ENCODE measurements around the gene KY.

Gene KY

DNA sequence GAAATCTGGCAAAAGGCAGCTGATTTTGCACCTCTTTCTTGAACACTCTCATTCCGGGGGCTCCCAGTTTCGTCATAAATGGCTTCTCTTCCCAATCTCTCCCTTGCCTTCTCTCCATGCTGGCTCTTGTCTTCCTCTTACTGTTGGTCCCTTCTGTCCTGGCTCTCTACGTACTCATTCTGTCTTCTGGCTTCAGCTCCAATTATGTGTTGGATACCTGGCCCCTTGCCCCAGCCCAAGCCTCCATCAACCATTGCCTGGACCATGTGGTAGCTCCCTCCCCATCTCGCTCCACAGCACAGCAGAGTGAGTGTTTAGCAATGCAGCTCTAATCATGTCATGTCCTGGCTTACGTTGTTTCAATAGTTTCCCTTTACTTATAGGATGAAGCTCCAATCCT lies 21.7 kb upstream of the KY start:
- DNase-seq (ENCODE audit: low spot score): no peak

DNA sequence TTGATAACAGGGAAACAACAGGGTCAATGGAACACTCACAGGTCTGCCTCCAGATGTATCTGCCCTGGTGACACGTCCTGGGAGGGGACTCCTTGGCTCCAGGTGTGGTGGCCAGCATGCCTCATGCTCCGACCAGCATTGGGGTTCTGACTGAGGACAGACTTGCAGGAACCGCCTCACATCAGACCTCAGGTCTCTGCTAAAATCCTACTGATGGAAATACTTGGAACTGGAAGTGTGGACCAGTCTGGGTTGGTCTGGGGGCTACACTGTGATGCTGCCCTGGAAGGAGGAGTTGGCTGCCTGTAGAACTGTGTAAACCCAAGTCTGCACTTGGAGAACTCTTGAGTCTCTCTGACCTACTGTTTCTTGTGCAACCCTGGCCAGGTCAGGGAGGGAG lies 17.1 kb upstream of the KY start:
- no peak for DNase-seq (ENCODE audit: low spot score)

DNA sequence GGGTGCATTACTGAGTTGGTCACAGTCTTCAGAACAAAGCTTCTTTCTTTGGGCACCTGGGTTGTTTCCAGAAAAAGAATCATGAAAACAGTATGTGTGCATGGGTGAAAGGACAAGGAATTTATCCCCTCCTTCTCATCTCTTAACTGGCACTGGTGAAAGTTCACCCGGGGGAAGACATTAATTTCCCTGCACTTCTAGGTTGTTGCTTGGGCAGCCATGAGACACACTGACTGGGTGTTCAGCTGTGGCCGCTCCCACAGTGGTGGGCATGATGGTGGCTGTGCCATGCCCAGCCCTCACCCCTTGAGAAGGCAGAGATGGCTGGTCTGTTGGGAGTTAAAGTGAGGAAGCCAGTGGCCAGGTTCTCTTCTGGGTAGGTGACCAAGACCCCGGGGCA lies 16.6 kb upstream of the KY start:
- no peak for DNase-seq (ENCODE audit: low spot score)

DNA sequence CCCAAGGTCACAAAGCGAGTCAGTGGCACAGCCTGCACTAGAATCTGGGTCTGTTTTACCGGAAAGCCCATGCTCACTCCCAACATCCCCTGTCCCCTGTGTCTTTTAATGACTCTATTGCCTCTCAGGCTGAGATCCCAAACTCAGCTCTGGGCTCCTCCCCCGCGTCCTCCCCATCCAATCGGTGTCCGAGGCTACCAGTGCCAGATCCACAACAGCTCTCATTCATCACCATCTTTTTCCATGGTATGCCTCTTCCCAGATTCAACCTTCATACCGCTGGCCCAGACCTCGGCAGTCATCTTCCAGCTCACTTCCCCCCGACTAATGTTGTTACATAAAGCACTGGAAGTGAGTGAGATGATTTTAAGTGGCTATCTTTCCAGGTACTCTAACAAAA lies 16.1 kb upstream of the KY start:
- DNase-seq (ENCODE audit: low spot score): no peak

DNA sequence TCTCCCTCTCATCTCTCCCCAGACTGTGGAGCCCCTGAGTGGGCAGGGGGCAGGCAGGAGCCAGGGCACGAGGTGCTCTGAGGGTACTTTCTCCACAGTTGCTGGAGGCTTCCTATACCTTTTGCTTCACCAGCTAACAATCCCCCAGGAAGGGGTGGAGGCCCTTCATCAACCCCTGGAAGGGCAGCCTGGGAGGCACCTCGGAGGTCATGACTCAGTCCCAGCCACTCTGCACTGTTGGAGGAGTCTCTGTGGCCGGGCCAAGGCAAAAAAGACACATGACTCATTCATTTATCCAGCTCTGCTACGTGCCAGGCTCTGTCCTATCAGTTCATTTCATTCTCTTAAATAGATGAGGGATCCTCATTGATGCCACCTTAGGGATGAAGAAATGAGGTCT lies 15.6 kb upstream of the KY start:
- DNase-seq (ENCODE audit: low spot score): no peak

DNA sequence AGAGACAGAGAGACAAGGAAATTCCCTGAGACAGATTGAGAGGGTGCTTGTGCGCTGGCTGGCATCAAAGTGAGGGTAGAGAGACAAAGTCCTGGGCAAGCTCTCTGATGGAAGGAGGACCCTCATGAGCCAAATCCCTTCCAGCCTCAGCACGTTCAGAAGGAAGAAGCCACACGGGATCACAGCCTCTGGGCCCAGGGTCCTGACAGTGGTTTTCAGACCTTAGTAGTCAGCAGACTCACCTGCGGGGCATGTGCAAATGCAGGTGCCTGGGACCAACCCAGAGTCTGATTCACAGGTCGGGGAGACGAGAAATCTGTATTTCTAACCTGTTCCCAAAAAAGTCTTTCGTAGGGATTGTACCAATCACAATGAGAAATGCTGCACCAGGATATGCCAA lies 15.2 kb upstream of the KY start:
- no peak for DNase-seq (ENCODE audit: low spot score)

DNA sequence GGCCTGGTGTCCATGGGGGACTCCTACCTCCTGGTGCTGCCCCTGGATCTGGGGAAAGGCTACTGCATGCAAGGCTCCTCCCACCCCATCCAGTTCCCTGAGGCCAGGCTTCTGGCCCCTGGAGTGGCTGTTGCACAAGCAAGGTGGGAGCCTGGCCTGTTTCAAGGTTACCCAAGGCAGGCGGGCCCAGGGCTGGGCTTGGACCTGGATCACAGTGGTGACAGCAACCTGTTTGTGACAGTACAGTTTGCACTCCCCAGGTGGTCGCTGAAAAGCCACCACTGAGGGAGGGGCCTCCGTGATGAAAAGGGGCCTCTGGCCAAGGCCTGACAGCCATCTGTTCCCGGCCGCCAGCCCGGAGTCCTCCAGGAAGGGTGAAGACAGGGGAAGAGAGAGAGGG lies 14.4 kb upstream of the KY start:
- DNase-seq (ENCODE audit: low spot score): no peak

DNA sequence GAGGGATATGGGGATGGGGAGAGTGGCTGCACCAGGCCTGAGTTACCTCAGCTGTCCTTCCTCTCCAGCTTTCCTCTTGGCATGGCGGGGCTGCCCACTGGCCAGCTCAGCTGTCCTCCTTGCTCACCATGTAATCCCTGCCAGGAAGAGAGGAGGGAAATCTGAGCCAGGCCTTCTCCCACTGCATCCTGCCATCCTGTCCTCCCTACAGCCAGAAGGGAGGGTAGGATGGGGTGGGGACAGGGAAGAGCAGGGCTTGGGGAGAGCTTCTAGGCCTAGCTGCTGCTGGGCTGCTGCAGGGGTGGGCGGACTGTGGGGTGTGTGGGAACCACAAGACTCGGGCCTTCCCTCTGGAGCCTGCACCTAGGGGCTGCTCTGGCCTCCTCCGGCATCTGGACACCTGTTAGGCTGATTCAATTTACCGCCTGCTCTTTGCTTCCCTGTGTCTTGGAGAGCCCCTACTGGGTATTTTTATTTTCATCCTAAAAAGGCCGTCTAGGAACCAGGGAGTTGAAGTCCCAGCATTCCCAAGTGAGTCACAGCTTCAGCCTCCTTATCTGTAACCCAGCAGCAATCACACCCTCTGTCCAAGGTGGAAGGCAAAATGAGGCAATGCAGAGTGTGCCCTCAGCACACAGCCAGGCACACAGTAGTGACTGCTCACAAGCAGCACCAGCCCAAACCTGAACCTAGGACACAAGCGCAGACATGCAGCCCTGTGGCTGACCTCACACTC lies 13.1 kb upstream of the KY start:
- no peak for DNase-seq (ENCODE audit: low spot score)

DNA sequence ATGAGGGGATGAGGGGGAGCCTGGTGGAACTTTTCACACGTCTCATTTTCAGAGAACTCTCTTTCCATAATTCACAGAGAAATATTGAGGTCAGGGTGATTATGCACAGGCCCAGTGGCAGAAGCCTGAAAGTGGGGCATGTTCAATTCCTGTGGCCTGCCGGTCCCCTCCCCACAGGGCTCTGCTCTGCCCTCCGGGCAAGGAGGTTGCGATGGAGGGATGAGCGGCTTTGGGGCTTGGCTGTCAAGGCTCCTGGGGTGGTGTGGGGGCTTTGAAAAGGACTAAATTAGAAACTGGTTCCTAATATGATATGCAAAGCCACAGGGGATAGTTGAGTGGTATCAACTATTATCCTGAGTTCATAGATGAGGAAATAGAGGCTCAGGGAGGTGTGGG lies 9.2 kb upstream of the KY start:
- no peak for DNase-seq (ENCODE audit: low spot score)

DNA sequence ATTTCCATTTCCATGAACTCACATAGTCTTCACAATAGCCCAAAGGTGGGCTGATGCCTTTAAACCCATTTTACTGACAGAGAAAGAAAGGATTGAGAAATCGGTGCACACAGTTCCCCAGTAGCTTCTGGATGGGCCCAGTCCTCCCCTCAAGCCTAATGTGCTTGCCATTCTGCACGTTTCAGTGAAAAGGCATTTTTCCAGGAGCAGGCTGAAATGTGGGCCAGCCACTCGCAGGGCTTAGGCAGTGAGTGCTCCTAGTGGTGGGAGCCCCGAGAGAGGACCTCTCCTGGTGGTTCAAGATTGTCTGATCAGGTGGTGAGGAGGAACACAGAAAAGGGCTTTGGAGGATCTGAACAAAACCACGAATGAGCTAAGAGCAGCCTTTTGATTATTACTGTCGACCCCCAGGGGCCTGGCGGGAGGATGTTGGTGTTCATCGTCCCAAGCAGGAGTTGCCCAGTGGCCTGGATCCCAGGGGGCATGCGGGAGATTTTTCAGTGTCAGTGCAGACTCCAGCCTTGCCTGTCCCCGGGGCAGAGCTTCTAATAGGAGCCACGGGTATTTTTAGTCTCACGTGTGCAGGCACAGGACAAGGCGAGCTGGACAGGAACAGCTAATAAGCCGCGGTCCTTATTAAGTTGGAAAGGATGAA lies 8.7 kb upstream of the KY start:
- DNase-seq (ENCODE audit: low spot score): no peak

DNA sequence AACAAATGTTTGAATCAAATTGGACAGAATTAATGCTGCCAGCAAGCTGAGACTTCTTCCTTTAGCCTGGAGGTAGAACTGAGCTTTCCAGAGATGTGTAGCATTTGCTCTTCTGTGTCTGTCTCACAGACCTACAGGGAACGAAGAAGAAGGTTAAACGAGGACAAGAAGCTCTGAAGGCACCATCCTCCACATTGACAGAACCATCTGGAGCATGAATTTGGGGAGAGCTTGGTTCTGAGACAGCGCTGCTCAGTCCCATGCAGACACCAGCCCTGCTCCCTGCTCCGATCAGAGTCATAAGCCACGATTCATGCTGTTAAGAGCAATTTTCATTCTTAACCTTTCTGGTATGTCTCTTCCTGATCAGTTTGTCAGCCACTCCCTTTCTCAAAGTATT lies 7.7 kb upstream of the KY start:
- DNase-seq (ENCODE audit: low spot score): no peak

DNA sequence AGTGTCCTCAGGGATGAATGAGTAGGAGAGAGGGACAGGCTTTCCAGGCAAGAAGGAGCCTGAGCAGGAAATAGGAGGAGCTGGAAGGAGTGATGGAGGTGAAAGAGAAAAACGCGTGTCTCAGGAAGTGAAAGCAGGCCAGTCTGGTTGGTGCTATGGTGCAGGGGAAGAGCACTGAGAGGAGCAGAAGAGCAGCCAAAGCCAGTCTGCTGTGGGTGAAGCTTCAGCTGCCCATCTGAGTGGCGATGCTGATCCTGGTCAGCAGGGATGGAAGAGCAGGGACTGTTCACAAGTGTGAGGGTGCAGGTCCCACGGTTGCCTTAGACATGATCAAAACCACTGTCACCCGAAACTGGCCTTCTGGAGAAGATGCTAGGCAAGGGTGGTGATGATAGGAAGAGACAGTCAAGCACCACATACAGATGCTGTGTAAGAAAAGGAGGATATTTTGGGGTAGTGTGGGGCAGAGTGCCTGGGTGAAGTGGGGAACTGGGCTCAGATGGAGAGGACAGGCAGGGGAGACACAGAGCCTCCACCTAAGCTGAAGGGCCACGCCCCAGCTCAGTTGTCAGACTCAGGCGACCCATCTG lies 5.5 kb upstream of the KY start:
- DNase-seq (ENCODE audit: low spot score): no peak

DNA sequence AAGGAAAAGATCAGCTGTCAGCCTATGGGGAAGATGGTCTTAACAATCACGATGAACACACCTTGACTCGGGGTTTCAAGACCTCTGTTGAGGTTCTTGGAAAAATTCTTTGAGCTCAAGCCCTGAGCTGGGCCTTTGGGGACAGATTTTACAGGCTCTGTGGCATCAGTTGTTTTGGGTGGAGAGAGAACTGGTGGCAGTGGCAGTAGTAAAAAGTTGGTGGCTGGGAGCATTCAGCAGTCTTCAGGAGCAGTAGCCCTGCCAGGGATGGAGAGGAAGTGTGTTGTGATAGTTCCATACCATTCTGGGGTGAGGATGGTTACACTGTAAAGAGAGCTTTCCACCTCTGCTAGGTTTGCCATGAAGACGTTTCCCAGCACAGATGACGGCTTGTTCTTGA lies 4.9 kb upstream of the KY start:
- no peak for DNase-seq (ENCODE audit: low spot score)

DNA sequence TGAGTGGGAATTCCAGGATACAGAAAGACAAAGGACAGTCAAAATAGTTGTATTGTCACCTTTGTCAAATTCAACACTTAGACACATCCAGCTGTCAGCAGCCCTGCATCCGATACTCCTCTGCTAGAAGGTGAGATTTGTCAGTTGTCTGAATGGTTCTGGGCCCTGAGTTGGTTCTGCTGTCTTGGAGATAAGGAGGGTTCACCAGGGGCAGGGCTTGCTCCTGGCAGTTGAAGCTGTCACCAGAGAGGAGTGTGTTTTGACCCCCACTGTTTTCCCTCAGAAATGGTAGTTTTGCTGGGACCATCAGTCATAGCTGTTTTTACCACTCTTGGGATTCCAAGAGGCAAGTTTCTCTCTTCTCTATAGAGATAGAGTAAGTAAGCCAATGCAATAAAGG lies 3.2 kb upstream of the KY start:
- DNase-seq (ENCODE audit: low spot score): no peak

DNA sequence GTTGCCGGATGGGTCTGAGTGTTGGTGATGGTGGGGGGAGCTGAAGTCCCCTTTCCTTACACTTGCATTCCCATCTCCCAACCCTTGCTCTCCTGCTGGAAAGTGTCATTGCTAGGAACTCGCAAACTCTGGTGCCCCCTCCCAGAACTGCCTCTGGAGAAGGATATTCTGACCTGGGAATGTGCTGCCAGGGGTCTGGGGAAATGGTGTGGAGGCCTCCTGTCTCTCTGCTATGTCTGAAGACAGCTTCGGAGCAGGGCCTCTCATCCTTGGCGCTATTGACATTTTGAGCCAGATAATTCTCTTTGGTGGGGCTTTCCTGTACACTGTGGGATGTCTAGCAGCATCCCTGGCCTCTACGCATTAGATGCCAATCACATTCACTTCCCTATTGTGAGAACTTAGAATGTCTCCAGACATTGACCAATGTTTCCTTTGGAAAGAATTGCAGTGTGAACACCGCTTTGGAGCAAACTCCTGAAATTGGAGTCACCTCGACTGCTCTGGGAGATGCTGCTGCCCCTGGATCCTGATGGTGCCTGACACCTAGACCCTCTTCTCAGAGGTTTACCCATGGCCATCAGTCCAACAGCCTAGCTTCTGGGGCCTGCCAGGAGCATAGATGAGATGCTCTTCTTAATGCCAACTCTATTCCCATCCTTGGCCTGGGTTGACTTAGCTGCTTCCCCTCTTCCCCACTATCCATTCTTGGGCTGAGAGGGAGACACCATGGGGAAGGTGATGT lies 2.2 kb upstream of the KY start:
- no peak for DNase-seq (ENCODE audit: low spot score)

DNA sequence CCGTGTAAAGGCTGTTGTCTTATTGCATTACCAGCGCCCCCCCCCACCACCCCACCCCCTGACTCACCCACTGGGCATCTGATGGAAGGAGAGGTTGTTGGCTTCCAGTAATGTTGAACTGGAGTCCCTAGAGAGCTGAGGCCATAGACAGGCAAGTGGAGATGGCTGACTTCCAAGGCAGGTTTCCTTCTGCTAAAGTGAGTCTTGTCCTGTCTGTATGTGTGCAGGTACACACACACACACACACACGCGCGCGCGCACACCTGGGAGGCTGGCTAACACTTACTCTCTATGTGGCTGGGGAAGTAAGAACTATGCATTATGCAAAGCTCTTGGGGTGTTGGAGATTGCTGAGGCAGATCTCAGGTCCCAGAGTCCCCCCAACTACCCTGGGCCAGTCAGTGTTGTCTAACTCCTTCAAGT lies 1.6 kb upstream of the KY start:
- no peak for DNase-seq (ENCODE audit: low spot score)

DNA sequence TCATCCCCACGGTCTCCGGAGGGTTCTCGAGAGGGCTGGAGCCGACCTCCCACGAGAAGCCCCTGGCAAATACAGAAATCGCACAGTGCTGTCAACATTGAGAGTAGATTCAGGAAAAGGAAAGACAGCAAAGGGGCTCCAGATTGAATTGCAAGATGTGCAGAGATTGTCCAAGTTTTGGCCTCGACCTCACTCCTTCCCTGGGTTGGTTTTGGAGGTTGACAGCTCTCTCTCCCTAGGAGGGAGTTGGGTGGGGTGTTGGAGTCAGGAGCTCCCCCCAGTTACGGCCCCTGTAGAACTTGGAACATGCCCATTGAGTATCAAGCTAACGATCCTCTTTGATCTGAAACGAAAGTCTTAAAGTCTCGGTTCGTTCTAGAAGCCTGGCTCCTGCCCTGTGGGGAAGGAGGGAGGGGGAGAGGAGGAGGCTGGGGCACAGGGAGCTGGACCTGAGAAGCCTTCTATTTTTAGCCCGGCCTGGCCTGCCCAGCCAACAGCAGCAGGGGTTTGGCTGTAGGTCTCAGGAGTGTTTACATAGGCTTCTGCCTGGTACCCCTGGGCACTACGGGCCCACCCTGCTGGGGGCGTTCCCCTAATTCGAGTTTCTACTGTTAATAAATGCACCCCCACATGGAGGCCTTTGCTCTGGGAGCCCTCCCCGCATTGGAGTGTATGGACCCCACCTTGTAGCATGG lies 672 bp upstream of the KY start:
- no peak for DNase-seq (ENCODE audit: low spot score)

DNA sequence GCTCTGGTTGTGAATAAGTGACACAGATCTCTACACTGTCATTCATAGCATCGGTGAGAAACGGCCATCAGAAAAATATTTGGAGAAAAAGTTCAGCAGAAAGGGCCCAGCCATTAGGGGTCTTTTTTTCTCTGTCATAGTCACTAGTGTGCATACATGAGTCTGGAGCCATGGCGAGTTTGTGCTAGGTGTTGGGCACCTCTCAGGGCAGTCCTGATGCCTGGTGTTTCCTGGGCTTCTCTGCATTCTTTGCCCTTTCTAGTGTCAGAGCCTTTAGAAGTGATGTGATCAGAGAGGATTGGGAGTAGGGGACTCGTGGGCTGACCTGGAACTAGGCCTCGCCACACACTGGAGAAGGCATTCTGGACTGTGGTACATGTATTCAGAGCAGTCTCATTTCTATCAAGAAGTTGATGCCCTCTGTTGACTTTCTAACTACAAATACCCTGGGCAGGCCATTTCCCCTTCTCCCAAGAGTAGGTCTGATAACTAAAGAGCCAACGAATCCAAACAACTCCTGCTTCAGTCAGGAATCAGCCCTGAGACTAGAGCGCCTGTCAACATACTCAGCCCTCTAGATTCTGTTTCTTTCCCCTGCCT lies 1.6 kb downstream of the KY start:
- no peak for DNase-seq (ENCODE audit: low spot score)

DNA sequence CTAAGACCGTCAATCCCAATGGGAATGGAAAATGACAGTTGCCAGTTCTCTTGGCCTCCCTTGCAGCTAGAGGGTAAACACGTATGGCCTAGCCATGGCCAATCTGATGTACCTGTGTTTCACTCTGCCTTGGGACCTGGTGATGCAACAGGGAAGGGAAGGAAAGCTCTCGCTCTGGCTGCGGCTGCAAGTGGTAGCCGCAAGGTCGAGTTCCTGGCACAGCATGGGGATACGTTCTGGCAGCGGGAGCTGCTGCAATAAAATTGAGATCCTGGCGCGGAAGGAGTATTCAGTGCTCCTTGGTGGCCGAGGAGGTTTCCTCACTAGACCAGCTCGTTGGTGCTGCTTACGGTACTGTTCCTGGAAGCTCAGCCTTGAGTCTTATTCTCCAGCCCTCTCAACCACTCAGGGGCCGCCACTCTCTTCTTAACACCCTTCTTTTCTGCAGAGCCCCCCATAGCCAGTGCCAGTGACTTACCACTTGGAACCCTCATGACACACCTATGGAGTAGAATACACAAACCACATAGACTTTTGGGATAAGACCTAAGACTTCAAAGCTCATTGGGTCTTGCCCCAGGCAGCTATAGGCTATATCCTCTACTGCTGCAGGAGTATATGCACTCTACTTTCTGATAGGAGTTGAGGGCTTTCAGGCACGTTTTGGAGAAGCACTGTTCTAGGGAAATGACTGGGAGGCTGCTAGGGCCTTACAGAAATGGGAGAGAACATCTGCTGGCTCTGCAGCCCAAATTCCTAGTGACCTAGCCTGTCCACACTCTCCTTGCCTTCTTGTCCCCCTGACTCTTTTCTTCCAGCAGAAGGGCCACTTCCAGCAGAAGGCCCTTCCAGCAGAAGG lies 2.7 kb downstream of the KY start:
- no peak for DNase-seq (ENCODE audit: low spot score)

DNA sequence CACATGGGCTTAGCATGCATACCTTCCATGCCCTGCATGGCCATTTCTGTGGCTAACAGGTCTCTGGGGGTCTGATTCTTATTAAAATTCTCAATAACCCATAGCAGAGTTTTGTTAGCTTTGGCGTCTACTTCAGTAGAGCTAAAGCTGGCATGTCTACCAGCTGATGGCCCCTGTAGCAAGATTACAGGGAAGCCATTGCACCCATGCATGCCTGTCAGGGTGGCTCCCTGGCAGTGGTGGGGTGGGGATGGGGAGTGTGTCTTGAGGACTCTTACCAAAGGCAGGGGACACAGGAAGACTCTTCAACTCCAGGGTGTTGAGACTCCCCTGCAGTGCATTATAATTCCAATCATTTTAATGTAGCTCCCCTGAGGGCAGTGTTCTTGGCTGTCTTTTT lies 4.7 kb downstream of the KY start:
- DNase-seq (ENCODE audit: low spot score): no peak

DNA sequence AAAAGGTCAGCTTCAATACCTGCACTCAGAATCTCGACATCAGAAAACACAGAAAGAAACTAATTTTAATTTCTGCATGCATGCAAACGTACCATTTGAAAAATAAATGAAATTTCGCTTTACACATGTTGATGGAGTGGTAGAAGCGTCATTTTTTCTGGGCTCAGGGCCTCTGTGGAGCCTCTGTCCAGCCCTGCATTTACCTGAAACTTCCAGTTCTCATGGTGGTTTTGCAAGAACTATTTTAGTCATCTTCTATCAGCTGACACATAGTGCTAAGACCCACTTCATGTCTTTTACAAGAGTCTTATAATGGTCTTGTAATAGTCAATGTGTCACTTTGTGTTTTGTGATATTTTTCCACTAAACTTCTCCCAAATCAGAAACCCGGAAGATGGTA lies 5.3 kb downstream of the KY start:
- DNase-seq (ENCODE audit: low spot score): no peak
